Testis (tissue), 3 donors: ENCODE results near the gene NET1. TPM values are rescaled to one million over a fixed set of nuclear protein-coding genes. Genes with fewer than 3 reads are reported as not detected.

Source experiments
- DNase-seq: peaks from one replicate; pipeline ENCODE4 v3.0.0-alpha.2; 2019
- H3K27ac ChIP-seq, 2 donors: fragments of 200-600 bp; sonication (generic); one replicate each; pipeline ENCODE4 v1.5.1; 2019
- H3K27me3 ChIP-seq: fragments of 200-600 bp; sonication (generic); one replicate; pipeline ENCODE4 v1.5.1; 2019
- H3K36me3 ChIP-seq: fragments of 200-600 bp; sonication (generic); one replicate; pipeline ENCODE4 v1.5.1; 2017; ENCODE audit warnings: low read depth; ENCODE audit errors: missing control alignments
- H3K4me1 ChIP-seq: fragments of 200-600 bp; sonication (generic); one replicate; pipeline ENCODE4 v1.5.1; 2019
- H3K4me3 ChIP-seq, 2 donors: fragments of 200-600 bp; sonication (generic); one replicate each; pipeline ENCODE4 v1.5.1; 2017 to 2019
- H3K9me3 ChIP-seq: fragments of 200-600 bp; sonication (generic); one replicate; pipeline ENCODE4 v1.5.1; 2017
- CTCF ChIP-seq, 3 experiments: fragments of 450-650 bp in 2 of 3; fragments of 200-600 bp in 1 of 3; sonication (generic) in 1 of 3; IDR thresholded peaks; one replicate each; pipeline ENCODE4 v1.5.1; 2016 to 2019; ENCODE audit warnings: antibody characterized with exemption in 3 of 3, mild to moderate bottlenecking in 2 of 3, moderate library complexity in 1 of 3
- POLR2A ChIP-seq: fragments of 450-650 bp; IDR thresholded peaks from one replicate; pipeline ENCODE4 v1.6.1; 2017; ENCODE audit warnings: antibody characterized with exemption, mild to moderate bottlenecking, moderate library complexity
- WGBS, 2 donors: methylation state at CpG; one replicate each; pipeline ENCODE4 v1.1.5; 2018; 5-methylcytosine and 5-hydroxymethylcytosine counted together
- intact Hi-C: fragments of 100-400 bp; cut with DNase I; formaldehyde crosslinking; loops from one replicate; pipeline ENCODE4 v1.15.1; 2023; ENCODE audit warnings: low total_unique reads
- polyA plus RNA-seq: library from polyadenylated mRNA; stranded (reverse); fragments of 350-450 nt; fragmentation: Illumina TruSeq; extraction: RNeasy Lipid Tissue Mini Kit (QIAGEN cat#74804); gene quantifications from one replicate; pipeline ENCODE4 v1.2.3, GENCODE V29; 2014; ENCODE audit warnings: low read depth, low replicate concordance; ENCODE audit not compliant: insufficient read depth
- total RNA-seq, 2 donors: library from RNA; depleted of rRNA; stranded (reverse); fragments of >200 nt; gene quantifications; one replicate each; pipeline ENCODE4 v1.2.3, GENCODE V29; 2016

The NET1 gene
- total and polyA plus RNA-seq, 3 donors from 2014 or later = 29.7 to 40.7 (median 39.9) TPM

GRCh38 chr10:5440206-5440605 lies 27.8 kb downstream of the NET1 start:
- H3K27me3 ChIP-seq = no peaks in the 10 kb centered on the region
- intact Hi-C loops = loop anchor here (5.0 kb wide), 1 partner anchor 182 kb away; no protein-coding TSS in a partner anchor
- no peaks in the 10 kb centered on the region for H3K9me3 ChIP-seq
- 95 to 100% methylated on average over 2 of the region's 2 CpGs for WGBS, 2 donors
- H3K4me1 ChIP-seq = peaks cover 5% of the 10 kb centered on the region
- H3K27ac ChIP-seq = no peak overlapping the region
- H3K4me3 ChIP-seq = no peak overlapping the region
- TF ChIP-seq CTCF (IDR thresholded peaks at IDR 0.05) (no peak), POLR2A (no peak)
- H3K36me3 ChIP-seq = no peaks in the 10 kb centered on the region
- DNase-seq = no peak

GRCh38 chr10:5441106-5441505 lies 28.7 kb downstream of the NET1 start:
- intact Hi-C loops = loop anchor here (5.0 kb wide), 1 partner anchor 181 kb away; no protein-coding TSS in a partner anchor
- no peak overlapping the region for H3K4me3 ChIP-seq
- no peaks in the 10 kb centered on the region for H3K27me3 ChIP-seq
- H3K27ac ChIP-seq = no peak overlapping the region
- H3K4me1 ChIP-seq = peaks cover 5% of the 10 kb centered on the region
- no peak for DNase-seq
- H3K9me3 ChIP-seq = no peaks in the 10 kb centered on the region
- H3K36me3 ChIP-seq = no peaks in the 10 kb centered on the region
- 88 to 96% methylated on average over 4 of the region's 4 CpGs for WGBS, 2 donors
- no peak for TF ChIP-seq CTCF (IDR thresholded peaks at IDR 0.05)
- TF ChIP-seq POLR2A = no peak

GRCh38 chr10:5442065-5442989 lies 30.0 kb downstream of the NET1 start:
- no peak overlapping the region for H3K4me3 ChIP-seq
- intact Hi-C loops = loop anchor here (5.0 kb wide), 1 partner anchor 180 kb away; no protein-coding TSS in a partner anchor
- peaks cover 5% of the 10 kb centered on the region for H3K4me1 ChIP-seq
- DNase-seq = peak; percentile 57
- no peaks in the 10 kb centered on the region for H3K27me3 ChIP-seq
- 75 to 79% methylated on average over 9 of the region's 9 CpGs for WGBS, 2 donors
- H3K27ac ChIP-seq = no peak overlapping the region
- no peaks in the 10 kb centered on the region for H3K36me3 ChIP-seq
- TF ChIP-seq POLR2A (no peak), CTCF (IDR thresholded peaks at IDR 0.05) (peak; percentile 58 to 77 (median 73))
- H3K9me3 ChIP-seq = no peaks in the 10 kb centered on the region

- H3K36me3 ChIP-seq = no peaks in the 10 kb centered on the region
- H3K9me3 ChIP-seq = no peaks in the 10 kb centered on the region
- H3K27ac ChIP-seq = no peak overlapping the region
- peaks cover 5% of the 10 kb centered on the region for H3K4me1 ChIP-seq
- 87 to 90% methylated on average over 1 of the region's 1 CpG for WGBS, 2 donors
- H3K4me3 ChIP-seq = no peak overlapping the region
- no peaks in the 10 kb centered on the region for H3K27me3 ChIP-seq
- TF ChIP-seq POLR2A = no peak
- TF ChIP-seq CTCF (IDR thresholded peaks at IDR 0.05) = no peak
- no peak for DNase-seq
- intact Hi-C loops = loop anchor here (5.0 kb wide), 1 partner anchor 179 kb away; no protein-coding TSS in a partner anchor
Measured at GRCh38 chr10:5442990-5443370, 30.6 kb downstream of the NET1 start.
